Glomerular visceral epithelial cell (primary cell): ENCODE measurements around the gene TRIM66.

ENCODE experiments used
- DNase-seq: peaks from one replicate; pipeline ENCODE4 v3.0.0-alpha.2; 2016; ENCODE audit errors: extremely low spot score

TRIM66 gene

DNA sequence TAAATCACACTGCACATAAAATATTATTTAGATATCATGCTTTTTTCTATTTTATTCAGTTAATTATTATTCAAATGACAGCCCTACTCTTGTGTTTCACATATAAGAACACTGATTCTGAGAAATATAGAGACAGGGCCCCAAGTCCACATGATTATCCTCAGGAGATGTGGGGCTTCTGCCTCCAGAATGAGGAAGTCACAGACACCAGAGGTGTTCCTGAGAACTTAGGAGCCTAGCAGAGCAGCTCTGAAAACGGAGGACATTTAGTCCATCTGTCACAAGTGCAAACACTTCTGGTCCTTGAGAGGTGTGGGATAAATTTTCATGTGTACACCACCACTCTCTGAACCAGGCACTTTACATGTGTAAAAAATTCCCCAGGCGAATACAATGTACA, 26.2 kb downstream of the TRIM66 start:
- no peak for DNase-seq

DNA sequence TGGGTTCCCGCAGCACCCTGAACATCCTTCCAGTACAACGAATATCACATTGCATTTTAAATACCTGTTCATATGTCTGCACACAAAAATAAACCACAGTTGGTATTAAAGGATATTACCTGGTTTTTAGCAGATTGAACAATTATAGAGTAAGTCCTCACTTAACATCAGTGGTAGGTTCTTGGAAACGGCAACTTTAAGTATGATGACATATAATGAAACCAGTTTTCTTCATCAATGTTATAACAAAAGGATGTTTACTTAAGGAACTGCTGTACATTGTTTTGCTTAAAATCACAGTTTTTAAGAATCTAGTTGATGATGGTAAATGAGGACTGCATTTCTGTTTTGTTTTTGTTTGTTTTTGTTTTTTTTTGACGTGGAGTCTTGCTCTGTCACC, 28.0 kb downstream of the TRIM66 start:
- no peak for DNase-seq

DNA sequence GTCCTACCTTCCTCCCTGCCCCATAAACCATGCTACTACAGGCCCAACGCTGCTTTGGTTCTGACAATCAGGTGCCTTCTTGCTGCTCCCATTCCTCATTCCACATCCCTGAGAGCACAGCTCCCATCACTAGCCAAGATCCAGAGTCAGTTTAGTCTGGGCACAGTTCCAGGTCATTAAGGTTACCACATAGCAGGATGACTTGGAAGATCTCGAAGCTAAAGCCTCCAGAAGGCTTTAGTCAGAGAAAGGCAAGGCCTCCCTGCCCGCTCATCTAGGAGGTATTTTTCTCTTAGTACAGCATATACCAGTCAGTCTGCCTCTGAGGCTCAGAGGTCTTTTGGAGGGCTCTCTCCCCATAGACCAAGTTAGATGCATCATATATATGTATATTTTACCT, 30.3 kb downstream of the TRIM66 start:
- DNase-seq: peak; percentile 86

DNA sequence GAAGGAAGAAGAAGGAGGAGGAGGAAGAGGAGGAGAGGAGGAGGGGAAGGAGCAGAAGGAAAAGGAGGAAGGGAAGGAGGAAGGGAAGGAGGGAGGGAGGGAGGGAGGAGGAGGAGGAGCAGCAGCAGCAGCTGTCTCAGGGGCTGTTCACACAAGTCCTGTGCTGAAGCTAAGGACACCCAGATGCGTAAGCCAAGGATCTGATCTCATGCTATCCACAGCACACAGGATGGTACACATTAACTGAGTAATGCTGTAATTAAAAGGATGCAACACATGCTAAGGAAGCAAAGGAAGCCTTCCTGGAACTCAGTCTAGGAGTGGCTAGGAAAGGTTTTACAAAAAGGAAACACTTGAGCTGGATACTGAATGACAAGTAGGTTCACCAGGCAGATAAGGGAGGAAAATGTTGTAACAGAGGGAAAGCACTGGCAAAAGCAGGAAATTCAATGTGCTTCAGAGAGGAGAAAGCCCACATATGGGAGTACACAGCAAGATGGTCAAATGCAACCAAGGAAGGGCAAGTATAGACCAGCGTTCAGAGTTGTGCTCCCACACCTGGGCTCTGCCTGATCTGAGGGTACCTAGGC, 32.0 kb downstream of the TRIM66 start:
- no peak for DNase-seq

DNA sequence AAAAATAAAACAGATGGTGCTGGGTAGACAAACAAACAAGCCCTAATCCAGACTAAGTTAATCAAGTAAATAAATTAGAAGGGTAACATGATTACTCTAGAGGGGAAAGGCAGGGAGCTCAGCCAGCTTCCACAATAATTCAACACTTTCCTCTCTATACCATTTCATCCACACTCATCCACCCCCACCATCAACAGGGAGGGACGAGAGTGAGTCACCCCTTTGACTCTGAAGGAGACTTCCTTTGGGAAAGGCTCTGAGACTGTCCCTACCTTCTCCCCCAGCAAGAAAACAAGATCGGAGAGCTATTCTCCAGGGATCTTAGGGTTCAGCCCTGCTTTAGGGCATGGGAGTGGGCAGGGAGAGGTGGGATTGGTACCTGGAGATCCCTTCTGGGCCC, 33.1 kb downstream of the TRIM66 start:
- peak; percentile 30 for DNase-seq

DNA sequence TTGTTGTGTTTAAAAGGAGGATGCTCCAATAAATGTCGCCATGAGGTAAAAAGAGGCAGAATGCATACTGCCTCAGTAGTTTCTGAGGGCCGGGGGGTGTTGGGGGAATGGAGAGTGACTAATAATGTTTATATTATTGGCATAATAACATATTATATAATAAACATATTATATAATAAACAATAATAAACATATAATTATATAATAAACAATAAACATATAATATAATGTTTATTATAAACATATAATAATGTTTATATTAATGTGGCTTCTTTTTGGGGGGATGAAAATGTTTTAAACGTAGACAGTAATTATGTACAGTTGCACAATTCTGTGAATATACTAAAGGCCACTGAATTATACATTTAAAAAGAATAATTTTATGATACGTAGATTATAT, 35.6 kb downstream of the TRIM66 start:
- DNase-seq: no peak

DNA sequence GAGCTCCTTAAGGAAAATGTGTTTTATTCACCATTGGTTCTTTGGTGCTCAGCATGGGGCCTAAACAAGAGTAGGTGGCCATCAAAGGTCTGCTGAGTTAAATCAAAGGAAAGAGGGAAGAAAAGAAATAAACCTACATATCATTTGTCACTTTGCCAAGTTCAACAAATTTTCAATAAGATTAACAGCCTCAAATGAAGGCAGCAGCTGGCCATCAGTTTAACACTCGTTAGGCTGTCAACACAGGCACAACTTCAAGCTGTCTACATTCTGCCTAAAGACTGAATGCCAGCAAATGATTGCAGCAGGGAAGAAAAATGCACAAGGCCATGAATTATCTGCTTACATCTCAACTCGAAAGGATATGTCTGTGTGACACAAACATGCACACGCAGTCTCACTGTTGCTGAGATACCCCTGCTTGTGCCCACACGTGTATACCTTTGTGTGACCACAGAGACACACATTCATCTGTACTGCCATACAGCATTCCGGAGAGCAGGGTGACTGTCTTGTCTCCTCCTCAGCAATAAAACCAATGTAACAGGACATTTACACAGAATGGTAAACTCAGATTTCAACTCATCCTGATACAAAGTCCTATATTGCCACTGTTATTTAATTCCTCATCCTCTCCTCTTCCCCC, 40.1 kb downstream of the TRIM66 start:
- DNase-seq: no peak

DNA sequence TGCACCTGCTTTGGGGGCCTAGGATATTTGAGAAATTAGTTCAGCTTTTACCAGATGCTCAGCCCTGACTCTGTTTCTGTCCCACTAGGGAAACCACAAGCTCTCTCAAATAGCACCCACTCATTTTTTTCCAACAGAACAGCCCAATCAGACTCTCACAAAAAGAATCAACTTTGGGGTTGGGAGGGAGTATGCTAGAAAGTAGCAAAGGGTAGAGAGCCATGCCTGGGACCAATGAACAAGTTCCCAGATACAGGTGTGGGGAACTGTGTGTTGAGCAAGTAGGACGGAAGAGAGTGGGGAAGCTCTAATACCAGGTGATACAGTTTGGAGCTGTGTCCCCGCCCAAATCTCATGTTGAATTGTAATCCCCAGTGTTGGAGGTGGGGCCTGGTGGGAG, 41.1 kb downstream of the TRIM66 start:
- no peak for DNase-seq

DNA sequence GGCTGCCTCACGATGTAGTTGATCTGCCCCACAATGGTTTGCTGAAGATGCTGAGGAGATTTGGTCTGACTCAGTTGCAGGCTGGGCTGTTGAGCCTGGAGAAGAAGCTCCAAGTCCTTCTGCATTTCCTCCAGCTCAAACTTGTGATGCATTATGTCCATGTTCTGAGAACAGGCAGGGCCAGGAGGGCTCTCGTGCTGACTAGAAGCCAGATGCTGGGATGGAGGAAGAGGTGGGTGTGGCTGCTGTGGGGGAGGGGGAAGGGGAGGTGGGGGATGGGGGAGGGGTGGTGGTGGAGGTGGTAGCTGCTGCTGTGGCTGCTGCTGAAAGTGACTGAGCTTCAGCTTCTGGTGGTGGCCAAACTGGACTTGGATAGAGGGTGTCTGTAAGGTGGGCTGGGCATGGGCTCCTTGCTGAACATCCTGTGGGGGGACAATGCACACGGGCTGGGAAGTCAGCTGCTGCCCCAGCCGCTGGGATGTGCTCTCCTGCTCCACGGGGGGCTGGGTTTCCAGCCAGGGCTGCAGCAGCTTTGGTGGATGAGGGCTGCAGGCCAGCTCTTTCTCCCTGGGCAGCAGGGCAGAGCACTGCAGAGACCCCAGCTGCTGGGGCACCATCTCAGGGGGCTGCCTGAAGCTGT, 42.1 kb downstream of the TRIM66 start:
- DNase-seq: no peak

DNA sequence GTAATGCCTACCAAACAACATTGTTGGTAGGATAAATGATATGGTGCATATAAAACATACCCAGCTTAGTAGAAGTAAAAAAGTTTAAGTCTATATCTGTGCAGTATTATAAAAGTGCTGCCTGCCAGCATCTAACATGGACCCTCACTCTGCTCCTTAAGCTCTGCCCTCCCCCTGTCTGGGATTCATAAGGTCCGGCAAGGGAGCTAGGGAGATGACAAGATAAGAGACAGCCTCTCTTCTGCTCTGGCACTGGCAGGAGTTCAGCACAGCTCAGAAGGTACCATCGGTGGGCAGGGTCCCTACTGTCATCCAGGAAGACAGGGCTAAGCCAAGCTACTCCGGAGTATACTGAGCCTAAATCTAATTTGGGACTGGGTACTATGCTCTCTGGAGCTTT, 42.8 kb downstream of the TRIM66 start:
- no peak for DNase-seq

DNA sequence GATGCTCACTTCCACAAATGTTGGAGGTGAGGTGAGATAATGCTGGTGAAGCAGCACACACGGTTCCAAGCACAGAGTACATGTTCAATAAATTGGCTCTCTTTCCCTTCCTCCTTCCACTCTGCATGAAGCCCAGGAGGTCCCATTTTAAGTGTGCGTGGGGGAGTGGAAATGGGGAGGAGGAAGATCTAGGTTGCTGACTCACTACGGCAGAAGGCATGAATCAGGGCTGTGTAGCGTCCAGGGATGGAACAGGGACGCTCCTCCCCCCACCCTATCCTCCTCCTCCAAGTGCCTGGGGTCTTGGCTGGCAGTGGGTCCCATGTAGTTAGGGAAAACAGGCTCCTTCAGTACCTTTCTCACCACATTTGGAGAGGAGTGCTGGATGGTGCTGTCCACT, 44.2 kb downstream of the TRIM66 start:
- no peak for DNase-seq

DNA sequence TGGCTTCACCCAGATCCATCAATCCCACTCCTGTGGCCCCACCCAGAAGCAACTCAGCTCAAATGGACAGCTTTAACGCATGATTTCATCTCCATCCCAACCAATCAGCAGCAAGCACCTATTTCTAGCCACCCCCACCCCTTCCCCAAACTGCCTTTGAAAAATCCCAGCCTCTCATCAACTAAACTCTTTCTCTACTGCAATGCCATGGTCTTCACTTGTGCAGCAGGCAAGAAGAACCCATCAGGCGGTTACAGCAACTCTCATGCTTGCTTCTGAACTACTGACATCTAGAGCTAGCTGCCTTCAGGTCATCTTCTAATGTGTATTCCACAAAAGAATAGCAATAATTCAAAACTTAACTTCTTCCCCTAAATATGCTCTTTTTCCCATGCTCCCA, 46.3 kb downstream of the TRIM66 start:
- no peak for DNase-seq

DNA sequence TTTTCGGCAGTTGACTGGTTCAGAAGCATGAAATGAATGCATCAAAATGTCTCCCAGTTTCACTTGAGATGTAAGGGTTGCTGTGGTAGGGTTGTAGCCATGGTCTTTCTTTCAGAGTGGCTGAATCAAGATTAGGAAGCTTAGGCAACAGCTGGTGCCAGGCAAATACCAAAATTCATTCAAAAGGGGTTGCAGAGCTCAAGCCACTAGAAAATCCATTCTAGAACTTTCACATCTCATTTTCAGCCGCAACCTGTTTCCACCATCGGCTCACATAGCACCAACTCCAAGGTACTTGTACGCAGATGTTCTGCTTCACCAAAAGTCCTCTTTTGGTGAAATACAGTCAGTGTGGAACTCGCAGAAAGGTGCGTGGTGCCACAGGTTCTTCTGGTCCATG, 48.0 kb downstream of the TRIM66 start:
- DNase-seq: no peak

DNA sequence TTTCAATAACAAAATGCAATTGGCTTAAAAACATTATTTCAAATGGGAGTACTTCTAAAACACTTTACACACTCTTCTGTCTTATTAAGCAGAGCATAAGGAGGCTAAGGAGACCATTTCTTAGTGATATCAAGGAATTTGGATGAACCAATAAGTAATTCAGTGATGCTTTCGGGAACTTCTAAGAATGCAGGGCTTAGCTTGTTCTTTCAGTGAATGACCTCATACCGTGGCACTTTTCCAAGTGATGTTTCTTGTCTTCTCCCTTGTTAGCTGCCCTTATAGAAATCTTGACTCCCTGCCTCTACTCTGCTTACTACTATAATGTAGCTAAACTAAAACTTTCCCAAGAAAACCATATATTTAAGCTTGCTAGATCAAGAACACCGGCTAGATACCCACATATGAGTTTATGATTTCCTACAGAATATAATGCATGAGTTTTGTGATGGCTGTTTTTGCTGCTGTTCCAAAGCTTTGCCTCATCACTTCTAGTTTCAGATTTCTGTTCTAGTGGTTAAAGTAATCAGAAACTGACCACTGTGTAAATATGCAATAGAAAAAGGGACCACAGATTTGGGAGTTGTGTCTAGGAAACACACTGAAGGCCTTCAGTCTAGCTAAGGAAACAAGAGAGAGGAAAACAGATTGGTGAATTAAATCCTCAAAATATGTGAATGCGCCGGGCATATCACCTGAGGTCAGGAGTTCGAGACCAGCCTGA, 50.9 kb downstream of the TRIM66 start:
- peak; percentile 58 for DNase-seq

DNA sequence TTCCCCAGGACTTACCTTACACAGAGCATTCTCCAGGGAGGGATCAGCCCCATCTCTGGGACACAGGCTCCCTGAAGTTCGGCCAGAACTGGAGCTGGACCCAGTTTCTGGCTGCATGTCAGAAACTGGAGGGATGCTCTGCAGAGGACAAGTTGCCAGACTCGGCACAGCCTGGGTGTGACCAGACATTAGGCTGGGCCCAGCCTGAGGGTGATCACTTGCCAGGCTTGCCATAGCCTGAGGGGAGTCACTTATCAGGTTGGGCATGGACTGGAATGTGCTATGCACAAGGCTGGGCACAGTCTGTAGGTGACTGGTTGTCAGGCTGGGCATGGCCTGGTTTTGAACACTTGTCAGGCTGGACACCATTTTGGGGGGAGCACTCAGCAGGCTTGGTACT, 57.8 kb downstream of the TRIM66 start:
- DNase-seq: no peak

DNA sequence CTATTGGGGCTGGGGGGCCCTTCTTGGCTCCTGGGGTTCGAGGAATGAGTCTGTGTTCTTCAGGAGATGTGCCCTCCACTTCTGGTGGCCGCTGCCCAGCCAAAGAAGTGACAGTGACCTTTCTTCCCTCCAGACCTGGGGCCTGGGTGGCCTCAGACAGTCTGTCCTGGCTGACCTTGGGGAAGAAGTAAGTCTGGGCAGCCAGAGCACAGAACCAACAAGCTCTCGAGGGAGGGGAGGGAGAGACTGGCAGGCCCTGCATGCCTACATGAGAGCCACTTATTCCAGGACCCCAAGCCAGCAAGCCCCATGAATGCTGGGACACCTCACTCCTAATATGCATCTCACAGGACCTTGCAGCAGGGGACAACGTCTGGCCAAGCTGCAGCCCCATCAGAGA, 61.3 kb downstream of the TRIM66 start:
- no peak for DNase-seq

DNA sequence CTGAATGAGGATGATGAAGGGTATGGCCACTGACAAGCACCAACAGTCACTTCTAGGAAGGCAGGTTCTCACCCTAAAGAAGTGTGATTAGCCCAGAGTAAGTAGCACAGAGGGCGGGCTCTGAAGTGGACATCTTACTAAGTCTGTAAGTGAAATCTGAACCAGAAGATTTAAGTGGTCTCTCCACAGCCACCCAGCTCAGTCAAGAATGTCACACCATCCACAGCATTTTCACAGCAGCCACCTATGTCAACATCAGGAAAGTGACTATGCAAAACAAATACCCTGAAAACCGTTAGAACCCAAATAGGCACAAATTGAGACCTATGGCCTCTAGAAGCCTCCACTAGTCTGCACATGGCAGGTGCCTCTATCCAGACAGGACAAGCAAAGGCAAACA, 65.4 kb downstream of the TRIM66 start:
- DNase-seq: no peak

DNA sequence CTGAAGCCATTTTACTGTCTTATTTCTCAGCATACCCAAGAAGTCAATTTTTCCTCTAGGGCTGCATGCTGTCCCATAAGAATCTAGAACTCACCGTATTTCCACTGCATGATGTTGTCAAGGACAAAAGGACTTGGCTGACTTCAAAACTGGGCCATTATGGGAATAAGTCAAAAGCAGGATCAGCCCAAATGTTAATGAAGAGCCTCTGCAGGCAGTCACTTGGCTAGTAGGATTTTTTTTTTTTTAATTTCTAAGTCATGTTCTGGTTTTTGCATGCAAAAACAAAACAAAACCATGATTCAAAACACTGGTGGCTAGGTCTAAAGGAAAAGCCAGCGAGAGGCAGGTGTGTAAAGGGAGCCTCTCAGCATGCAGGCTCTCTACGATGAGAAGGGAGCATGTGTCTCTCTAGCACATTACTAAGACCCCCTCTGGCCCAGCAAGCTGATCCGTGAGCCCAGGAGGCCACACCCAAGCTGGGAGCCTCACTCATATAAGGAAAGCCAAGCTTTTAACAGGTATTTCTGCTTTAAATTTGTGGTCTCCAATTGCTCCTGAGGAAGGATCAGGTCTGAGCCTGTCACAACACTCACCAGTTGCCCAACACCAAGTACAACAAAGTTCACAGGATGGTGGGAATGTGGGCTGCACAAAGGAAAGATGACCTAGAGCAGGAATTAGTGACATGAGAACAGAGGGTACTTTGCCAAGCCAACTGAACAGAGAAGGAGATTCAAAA, 67.0 kb downstream of the TRIM66 start:
- no peak for DNase-seq

DNA sequence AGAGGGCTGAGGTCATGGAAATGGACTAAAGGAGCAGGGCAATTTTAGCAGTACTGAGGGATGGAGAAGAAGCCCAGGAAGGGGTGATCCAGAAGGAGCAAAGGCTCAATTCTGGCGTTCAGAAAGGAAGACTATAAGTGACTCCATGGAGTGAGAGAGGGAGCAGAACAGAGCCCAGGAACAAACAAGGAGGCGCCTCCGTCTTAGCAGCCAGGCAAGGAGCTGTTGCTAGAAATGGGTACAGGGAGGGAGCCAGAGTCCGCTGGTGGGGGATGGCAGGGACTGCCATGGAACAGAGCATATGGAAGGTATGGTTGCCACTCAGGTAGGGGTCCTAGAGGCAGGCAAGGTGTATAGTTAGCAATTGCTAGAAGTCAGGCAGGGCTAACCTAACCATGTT, 68.0 kb downstream of the TRIM66 start:
- DNase-seq: no peak

DNA sequence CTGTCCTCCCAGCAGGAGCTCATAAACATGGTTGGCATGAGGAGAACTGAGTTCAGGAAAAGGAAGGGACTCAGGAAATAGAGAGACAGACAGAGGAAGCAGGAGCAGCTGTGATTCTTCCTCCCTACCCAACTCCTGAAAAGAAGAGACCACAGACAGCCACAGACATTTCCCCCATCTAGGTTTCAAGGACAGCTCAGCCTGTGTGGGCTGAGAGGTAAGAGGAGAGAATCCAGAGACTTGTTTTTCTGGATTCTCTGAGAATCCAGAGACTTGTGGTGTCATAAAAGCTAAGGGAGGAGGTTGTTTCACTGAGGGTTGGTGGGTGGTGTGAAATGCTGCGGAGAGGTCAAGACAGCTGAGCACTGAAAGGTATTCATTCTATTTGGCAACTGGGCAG, 69.4 kb downstream of the TRIM66 start:
- no peak for DNase-seq

DNA sequence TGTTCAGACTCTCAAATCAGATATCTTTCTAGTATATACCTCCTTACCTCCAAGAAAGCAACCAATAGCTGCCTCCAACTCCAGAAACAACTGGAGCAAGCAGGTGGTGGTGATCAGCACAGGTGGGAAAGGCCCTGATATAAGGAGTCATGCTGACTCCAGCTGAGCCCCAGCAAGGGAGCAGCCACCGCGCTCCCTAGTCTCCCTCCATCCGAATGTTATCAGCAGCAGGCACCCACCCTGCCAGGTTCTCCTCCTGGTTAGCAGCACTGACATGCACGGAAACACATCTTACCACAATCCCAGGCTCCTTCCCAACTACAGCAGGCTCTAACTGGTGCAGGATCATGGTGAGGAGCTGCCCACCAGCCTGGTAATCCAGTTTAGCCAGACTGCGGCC, 69.9 kb downstream of the TRIM66 start:
- DNase-seq: no peak

DNA sequence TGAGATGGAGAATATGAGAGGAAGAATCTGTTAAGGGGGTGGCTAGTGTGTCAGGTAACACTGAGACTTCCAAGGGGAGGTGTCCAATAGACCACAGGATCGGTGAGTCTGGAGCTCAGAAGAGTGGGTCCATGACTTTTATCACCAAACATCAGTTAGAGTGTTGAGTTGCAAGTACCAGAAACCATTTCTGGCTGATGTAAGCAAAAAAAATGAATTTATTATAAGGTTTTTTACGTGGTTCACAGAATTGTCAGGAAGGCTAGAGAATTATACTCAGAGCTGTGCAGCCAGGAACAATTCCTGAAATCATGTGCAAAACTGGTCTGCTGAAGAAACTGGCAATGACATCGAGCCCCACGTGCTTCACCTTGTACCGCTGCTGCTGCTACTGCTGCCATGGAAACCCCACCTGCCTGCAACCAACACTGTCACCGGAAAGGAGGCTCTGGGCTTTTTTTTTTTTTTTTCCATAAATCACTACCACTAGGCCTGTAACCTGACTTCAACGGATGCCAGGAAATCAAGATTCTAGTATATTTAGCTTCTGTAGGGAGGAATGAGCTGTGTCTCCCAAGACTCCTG, 71.8 kb downstream of the TRIM66 start:
- no peak for DNase-seq
